GM12878 (cell line): Measurements from ENCODE around the gene PRRT3. TPM values are rescaled to one million over a fixed set of nuclear protein-coding genes. Genes with fewer than 3 reads are reported as not detected.
A peak's percentile ranks its signal among the peaks of the same experiment; 100 is the strongest.
"Not testable (repeated sequence)": the region's sequence is repeated elsewhere in the genome, so short reads cannot be mapped to it uniquely, and the experiment has no call there.

Experiments used
- ATAC-seq: fragments of 200-7000 bp; cut with Tn5 transposase; 3 replicates; pipeline ENCODE4 v1.9.1; 2020; ENCODE audit warnings: mild to moderate bottlenecking, moderate library complexity
- BruUV-seq: library from RNA; stranded (reverse); fragments of 400-500 nt; replicated peaks from 2 replicates; lab custom pipeline; 2021; lab: Mats Ljungman, UMichigan
- CTCF ChIA-PET: fragments of 300-600 bp; sonication (Branson Sonifier 250); formaldehyde crosslinking; extraction: SDS; loops from one replicate; lab custom pipeline; 2021; ENCODE audit warnings: inconsistent platforms; lab: Yijun Ruan, JAX
- POLR2A ChIA-PET: fragments of 350-600 bp; formaldehyde crosslinking; extraction: SDS; loops from one replicate; lab custom pipeline; 2021; ENCODE audit warnings: inconsistent platforms; lab: Charles Lee
- RAD21 ChIA-PET: fragments of 300-600 bp; sonication (Branson Sonifier 250); formaldehyde crosslinking; loops from one replicate; lab custom pipeline; 2023; ENCODE audit warnings: antibody characterized with exemption; ENCODE audit not compliant: unreplicated experiment; lab: Charles Lee
- SMC1A ChIA-PET: fragments of 300-600 bp; sonication (Branson Sonifier 250); formaldehyde crosslinking; loops from one replicate; lab custom pipeline; 2023; ENCODE audit not compliant: unreplicated experiment, uncharacterized antibody; lab: Charles Lee
- DNase-seq: peaks from one replicate; pipeline ENCODE4 v3.0.0-alpha.2; 2011; ENCODE audit warnings: low read depth, low spot score
- FAIRE-seq: peaks from 3 replicates; lab custom pipeline; 2011; peaks lifted over from hg19 to GRCh38; lab: Jason Lieb, UNC
- H2AFZ ChIP-seq: 2 replicates; pipeline ENCODE4 v1.6.0; 2011; ENCODE audit warnings: low read depth, low read length, control low read depth; ENCODE audit not compliant: control insufficient read depth
- H3K27ac ChIP-seq: 2 replicates; pipeline ENCODE4 v1.5.1; 2011; ENCODE audit warnings: control low read depth; ENCODE audit not compliant: control insufficient read depth, insufficient read depth
- H3K27me3 ChIP-seq, 2 experiments: replicated peaks in 1 of 2; 2 replicates each; pipeline versions ENCODE4 v1.6.0 to v1.6.1; 2011; ENCODE audit warnings: low read length in 1 of 2; ENCODE audit not compliant: control insufficient read depth in 2 of 2, insufficient read depth in 2 of 2
- H3K36me3 ChIP-seq, 2 experiments: 2 replicates each; pipeline ENCODE4 v1.5.1; 2011; ENCODE audit warnings: low read length in 1 of 2; ENCODE audit not compliant: control insufficient read depth in 2 of 2, insufficient read depth in 2 of 2
- H3K4me1 ChIP-seq: 2 replicates; pipeline ENCODE4 v1.6.1; 2011; ENCODE audit warnings: mild to moderate bottlenecking, low read length, moderate library complexity, mixed read lengths; ENCODE audit not compliant: control insufficient read depth, insufficient read depth
- H3K4me2 ChIP-seq: 2 replicates; pipeline ENCODE4 v1.6.0; 2011; ENCODE audit warnings: control low read depth; ENCODE audit not compliant: control insufficient read depth, insufficient read depth
- H3K4me3 ChIP-seq: fragments of 200-600 bp; sonication (generic); 2 replicates; pipeline ENCODE4 v1.5.1; 2016
- H3K79me2 ChIP-seq: 2 replicates; pipeline ENCODE4 v1.6.0; 2011; ENCODE audit warnings: low read length; ENCODE audit not compliant: control insufficient read depth, insufficient read depth
- H3K9ac ChIP-seq: 2 replicates; pipeline ENCODE4 v1.8.0; 2011; ENCODE audit warnings: low read length, control low read depth, mixed read lengths; ENCODE audit not compliant: control insufficient read depth, insufficient read depth
- H3K9me3 ChIP-seq: replicated peaks from 3 replicates; pipeline ENCODE4 v1.5.1; 2011; ENCODE audit warnings: mild to moderate bottlenecking, low read length; ENCODE audit not compliant: control insufficient read depth, insufficient read depth
- H4K20me1 ChIP-seq: 2 replicates; pipeline ENCODE4 v1.6.0; 2011; ENCODE audit not compliant: control insufficient read depth, insufficient read depth
- WGBS: methylation state at CpG from one replicate; pipeline ENCODE4 v1.1.6; 2016; ENCODE audit warnings: low lambda C conversion rate; ENCODE audit not compliant: insufficient replicate concordance, insufficient coverage; ENCODE audit errors: missing lambda C conversion rate; 5-methylcytosine and 5-hydroxymethylcytosine counted together
- in situ Hi-C: fragments of 300-500 bp; cut with MboI; formaldehyde crosslinking; loops from 9 replicates; pipeline ENCODE4 v1.14.3; 2018; ENCODE audit warnings: mixed read lengths
- intact Hi-C: fragments of 100-400 bp; cut with micrococcal nuclease; formaldehyde crosslinking; loops from one replicate; pipeline ENCODE4 v1.14.2; 2022; ENCODE audit not compliant: unreplicated experiment
- polyA plus RNA-seq, 11 experiments: library from polyadenylated mRNA; depleted of rRNA in 4 of 11; unstranded in 6 of 11; stranded (reverse) in 5 of 11; fragments of >200 nt; fragmentation: Nextera tagmentation in 4 of 11; fragmentation: Illumina TruSeq in 1 of 11; extraction: Ambion mirVana in 4 of 11; extraction: Trizol in 1 of 11; gene quantifications; 1 replicate in 1 of 11; 2 replicates in 10 of 11; pipeline versions ENCODE4 v1.2.1 to v1.2.3, GENCODE V29; 2011 to 2016; ENCODE audit warnings: inconsistent platforms in 2 of 11, missing spikeins in 2 of 11, low read depth in 1 of 11
- small RNA-seq: library from RNA; depleted of rRNA; stranded (forward); fragments of <200 nt; gene quantifications from one replicate; pipeline ENCODE3, GENCODE V24; 2014
- total RNA-seq, 4 experiments: library from RNA; depleted of rRNA in 3 of 4; stranded (reverse); fragments of >200 nt in 3 of 4; fragmentation: Illumina TruSeq in 1 of 4; extraction: Trizol in 1 of 4; gene quantifications; 2 replicates each; pipeline versions ENCODE4 v1.2.1 to v1.2.3, GENCODE V29; 2013 to 2021

The PRRT3 gene
- total and polyA plus RNA-seq, 10 of the 15 experiments (the other 5 are each of a cell fraction or from before 2014, with no cell fraction given): 0.53 to 18.0 (median 7.1) TPM

DNA sequence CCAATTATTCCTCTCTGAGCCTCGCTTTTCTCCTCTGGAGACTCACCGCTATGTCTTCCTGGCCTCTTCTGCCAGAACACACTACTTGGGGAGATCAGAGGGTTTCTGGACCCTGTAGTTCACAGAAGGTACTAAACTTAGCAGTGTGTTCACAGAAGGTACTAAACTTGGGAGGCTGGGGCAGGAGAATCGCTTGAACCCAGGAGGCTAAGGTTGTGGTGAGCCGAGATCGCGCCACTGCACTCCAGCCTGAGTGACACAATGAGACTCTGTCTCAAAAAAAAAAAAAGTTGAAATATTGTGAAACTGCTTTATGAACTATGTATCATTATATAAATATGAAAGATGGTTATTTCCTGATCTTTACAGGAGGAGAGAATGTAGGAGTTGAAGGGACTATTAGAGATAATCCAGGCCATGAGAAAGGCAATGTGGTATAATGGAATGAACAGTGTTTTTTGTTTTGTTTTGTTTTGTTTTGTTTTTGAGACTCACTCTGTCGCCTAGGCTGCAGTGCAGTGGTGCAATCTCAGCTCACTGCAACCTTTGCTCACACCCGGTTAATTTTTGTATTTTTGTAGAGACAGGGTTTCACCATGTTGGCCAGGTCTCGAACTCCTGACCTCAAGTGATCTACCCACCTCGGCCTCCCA, 55.3 kb downstream of the PRRT3 start:
- H2AFZ ChIP-seq, H3K27me3 ChIP-seq, H4K20me1 ChIP-seq, H3K27ac ChIP-seq, in situ Hi-C loops, BruUV-seq, FAIRE-seq, DNase-seq, H3K4me1 ChIP-seq, intact Hi-C loops, H3K4me3 ChIP-seq, H3K9me3 ChIP-seq, H3K9ac ChIP-seq, H3K4me2 ChIP-seq: not testable (repeated sequence)
- ATAC-seq: peak; percentile 10; the same call in 2 of the 3 replicates
- Histone ChIP-seq H3K79me2 (peaks cover 16% of the 10 kb centered on the region), H3K36me3 (peaks cover 2 to 12% of the 10 kb centered on the region in 2 experiments)
- ChIA-PET SMC1A (interaction anchor here (1.3 kb wide), 1 partner anchor 35 kb away, joined by 4 read pairs; no protein-coding TSS in a partner anchor), POLR2A (interaction anchor here (1.0 to 1.2 kb wide), 2 partner anchors 20 to 24 kb away, joined by 3 to 7 read pairs; partner anchors contain the start of gene IL17RC), CTCF (interaction anchor here (2.0 kb wide), 1 partner anchor 13 kb away, joined by 7 read pairs; no protein-coding TSS in a partner anchor), RAD21 (interaction anchor here (1.1 kb wide), 1 partner anchor 36 kb away, joined by 4 read pairs; no protein-coding TSS in a partner anchor)
- WGBS: over 99% methylated on average over 10 of the region's 10 CpGs

DNA sequence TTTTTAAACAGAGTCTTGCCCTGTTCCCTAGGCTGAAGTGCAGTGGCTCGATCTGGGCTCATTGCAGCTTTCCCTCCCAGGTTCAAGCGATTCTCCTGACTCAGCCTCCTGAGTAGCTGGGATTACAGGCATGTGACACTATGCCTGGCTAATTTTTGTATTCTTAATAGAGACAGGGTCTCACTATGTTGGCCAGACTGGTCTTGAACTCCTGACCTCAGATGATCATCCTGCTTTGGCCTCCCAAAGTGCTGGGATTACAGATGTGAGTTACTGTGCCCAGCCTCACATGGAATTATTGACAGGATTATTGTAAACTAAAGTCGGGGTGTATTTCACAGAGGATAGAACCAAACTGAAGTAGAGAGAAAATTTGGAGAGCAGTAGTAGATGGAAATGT, 56.5 kb downstream of the PRRT3 start:
- POLR2A ChIA-PET, H3K27ac ChIP-seq, H3K27me3 ChIP-seq, FAIRE-seq, intact Hi-C loops, DNase-seq, H2AFZ ChIP-seq, H3K4me2 ChIP-seq, RAD21 ChIA-PET, H4K20me1 ChIP-seq, H3K4me1 ChIP-seq, BruUV-seq, H3K4me3 ChIP-seq, H3K9me3 ChIP-seq, H3K9ac ChIP-seq, ATAC-seq, in situ Hi-C loops: not testable (repeated sequence)
- 100% methylated on average over 2 of the region's 3 CpGs for WGBS
- H3K36me3 ChIP-seq: peaks cover 2 to 12% of the 10 kb centered on the region in 2 experiments
- ChIA-PET CTCF (interaction anchor here (1.6 kb wide), 1 partner anchor 30 kb away, joined by 3 read pairs; no protein-coding TSS in a partner anchor), SMC1A (interaction anchor here (1.6 kb wide), 1 partner anchor 16 kb away, joined by 3 read pairs; no protein-coding TSS in a partner anchor)
- peaks cover 28% of the 10 kb centered on the region for H3K79me2 ChIP-seq

Small RNA genes lying within 50 kb of the gene (small RNA-seq; reads per million reads assigned to genes)
- not detected for gene CYCSP10
- gene RNU6-882P: not detected

Other genes with a start within 250 kb of the PRRT3 start
Only the 7 nearest of the 19 such genes appear.
- not detected in 2 replicates for gene CIDEC, start 72.2 kb downstream of the PRRT3 start, total RNA-seq (2014; rRNA removed)
- not detected in 2 replicates for gene CIDEC, start 72.2 kb downstream of the PRRT3 start, total RNA-seq (2014; rRNA removed; fragmentation: Illumina TruSeq; extraction: Trizol)
- gene CIDEC, start 72.2 kb downstream of the PRRT3 start, total RNA-seq (2021): not detected in 2 replicates
- 0.35 and 0.49 TPM in 2 replicates for gene CIDEC, start 72.2 kb downstream of the PRRT3 start, polyA plus RNA-seq (2011; rRNA removed)
- gene CIDEC, start 72.2 kb downstream of the PRRT3 start, polyA plus RNA-seq (2014; fragmentation: Illumina TruSeq; extraction: Trizol): 0.10 TPM in 1 of 2 replicates, not detected in the other
- gene CIDEC, start 72.2 kb downstream of the PRRT3 start, polyA plus RNA-seq (2014; fragmentation: Nextera tagmentation; extraction: Ambion mirVana): not detected
- gene CIDEC, start 72.2 kb downstream of the PRRT3 start, polyA plus RNA-seq (2014; rRNA removed): not detected in 2 replicates
- not detected for gene CIDEC, start 72.2 kb downstream of the PRRT3 start, polyA plus RNA-seq (2016; fragmentation: Nextera tagmentation; extraction: Ambion mirVana)
- 35.2 and 36.9 TPM in 2 replicates for gene JAGN1, start 61.8 kb downstream of the PRRT3 start, total RNA-seq (2014; rRNA removed)
- 23.3 and 23.4 TPM in 2 replicates for gene JAGN1, start 61.8 kb downstream of the PRRT3 start, total RNA-seq (2014; rRNA removed; fragmentation: Illumina TruSeq; extraction: Trizol)
- gene JAGN1, start 61.8 kb downstream of the PRRT3 start, total RNA-seq (2021): 35.5 and 35.6 TPM in 2 replicates
- 29.5 and 40.7 TPM in 2 replicates for gene JAGN1, start 61.8 kb downstream of the PRRT3 start, polyA plus RNA-seq (2011; rRNA removed)
- gene JAGN1, start 61.8 kb downstream of the PRRT3 start, polyA plus RNA-seq (2014; fragmentation: Illumina TruSeq; extraction: Trizol): 34.1 and 38.8 TPM in 2 replicates
- 10 to 100 TPM; 26.2 to 28.6 TPM for gene JAGN1, start 61.8 kb downstream of the PRRT3 start, polyA plus RNA-seq (2014; fragmentation: Nextera tagmentation; extraction: Ambion mirVana)
- 37.3 and 38.1 TPM in 2 replicates for gene JAGN1, start 61.8 kb downstream of the PRRT3 start, polyA plus RNA-seq (2014; rRNA removed)
- 10 to 100 TPM; 53.6 to 56.0 TPM for gene JAGN1, start 61.8 kb downstream of the PRRT3 start, polyA plus RNA-seq (2016; fragmentation: Nextera tagmentation; extraction: Ambion mirVana)
- gene IL17RE, start 49.6 kb downstream of the PRRT3 start, total RNA-seq (2014; rRNA removed): 0.05 and 0.17 TPM in 2 replicates
- gene IL17RE, start 49.6 kb downstream of the PRRT3 start, total RNA-seq (2014; rRNA removed; fragmentation: Illumina TruSeq; extraction: Trizol): 0.04 and 0.46 TPM in 2 replicates
- gene IL17RE, start 49.6 kb downstream of the PRRT3 start, total RNA-seq (2021): 0.37 and 0.51 TPM in 2 replicates
- 0.18 and 0.29 TPM in 2 replicates for gene IL17RE, start 49.6 kb downstream of the PRRT3 start, polyA plus RNA-seq (2011; rRNA removed)
- 0.06 and 0.13 TPM in 2 replicates for gene IL17RE, start 49.6 kb downstream of the PRRT3 start, polyA plus RNA-seq (2014; fragmentation: Illumina TruSeq; extraction: Trizol)
- under 1 TPM in 1 of 2 experiments, not detected in 1; 0.05 TPM for gene IL17RE, start 49.6 kb downstream of the PRRT3 start, polyA plus RNA-seq (2014; fragmentation: Nextera tagmentation; extraction: Ambion mirVana)
- 0.04 and 0.08 TPM in 2 replicates for gene IL17RE, start 49.6 kb downstream of the PRRT3 start, polyA plus RNA-seq (2014; rRNA removed)
- under 1 TPM in 1 of 2 experiments, not detected in 1; 0.21 TPM for gene IL17RE, start 49.6 kb downstream of the PRRT3 start, polyA plus RNA-seq (2016; fragmentation: Nextera tagmentation; extraction: Ambion mirVana)
- 0.34 and 0.44 TPM in 2 replicates for gene IL17RC, start 35.3 kb downstream of the PRRT3 start, total RNA-seq (2014; rRNA removed)
- not detected in 2 replicates for gene IL17RC, start 35.3 kb downstream of the PRRT3 start, total RNA-seq (2014; rRNA removed; fragmentation: Illumina TruSeq; extraction: Trizol)
- 0.37 and 0.44 TPM in 2 replicates for gene IL17RC, start 35.3 kb downstream of the PRRT3 start, total RNA-seq (2021)
- gene IL17RC, start 35.3 kb downstream of the PRRT3 start, polyA plus RNA-seq (2011; rRNA removed): 0.11 TPM in 1 of 2 replicates, not detected in the other
- gene IL17RC, start 35.3 kb downstream of the PRRT3 start, polyA plus RNA-seq (2014; fragmentation: Illumina TruSeq; extraction: Trizol): 0.07 TPM in 1 of 2 replicates, not detected in the other
- not detected for gene IL17RC, start 35.3 kb downstream of the PRRT3 start, polyA plus RNA-seq (2014; fragmentation: Nextera tagmentation; extraction: Ambion mirVana)
- gene IL17RC, start 35.3 kb downstream of the PRRT3 start, polyA plus RNA-seq (2014; rRNA removed): 0.29 TPM in 2 replicates
- 1 to 10 TPM; 3.9 to 4.4 TPM for gene IL17RC, start 35.3 kb downstream of the PRRT3 start, polyA plus RNA-seq (2016; fragmentation: Nextera tagmentation; extraction: Ambion mirVana)
- 7.6 and 9.4 TPM in 2 replicates for gene CRELD1, start 18.6 kb downstream of the PRRT3 start, total RNA-seq (2014; rRNA removed)
- 7.3 and 7.6 TPM in 2 replicates for gene CRELD1, start 18.6 kb downstream of the PRRT3 start, total RNA-seq (2014; rRNA removed; fragmentation: Illumina TruSeq; extraction: Trizol)
- 8.2 and 8.4 TPM in 2 replicates for gene CRELD1, start 18.6 kb downstream of the PRRT3 start, total RNA-seq (2021)
- 11.3 and 15.9 TPM in 2 replicates for gene CRELD1, start 18.6 kb downstream of the PRRT3 start, polyA plus RNA-seq (2011; rRNA removed)
- 2.6 and 6.2 TPM in 2 replicates for gene CRELD1, start 18.6 kb downstream of the PRRT3 start, polyA plus RNA-seq (2014; fragmentation: Illumina TruSeq; extraction: Trizol)
- gene CRELD1, start 18.6 kb downstream of the PRRT3 start, polyA plus RNA-seq (2014; fragmentation: Nextera tagmentation; extraction: Ambion mirVana): 1 to 10 TPM; 1.3 to 2.3 TPM
- 12.3 and 12.7 TPM in 2 replicates for gene CRELD1, start 18.6 kb downstream of the PRRT3 start, polyA plus RNA-seq (2014; rRNA removed)
- gene CRELD1, start 18.6 kb downstream of the PRRT3 start, polyA plus RNA-seq (2016; fragmentation: Nextera tagmentation; extraction: Ambion mirVana): 10 to 100 TPM; 14.2 TPM
- gene EMC3, start 34.4 kb upstream of the PRRT3 start, total RNA-seq (2014; rRNA removed): 25.4 and 28.4 TPM in 2 replicates
- 25.6 and 26.4 TPM in 2 replicates for gene EMC3, start 34.4 kb upstream of the PRRT3 start, total RNA-seq (2014; rRNA removed; fragmentation: Illumina TruSeq; extraction: Trizol)
- gene EMC3, start 34.4 kb upstream of the PRRT3 start, total RNA-seq (2021): 41.3 and 42.5 TPM in 2 replicates
- gene EMC3, start 34.4 kb upstream of the PRRT3 start, polyA plus RNA-seq (2011; rRNA removed): 92.4 and 93.7 TPM in 2 replicates
- 66.1 and 83.3 TPM in 2 replicates for gene EMC3, start 34.4 kb upstream of the PRRT3 start, polyA plus RNA-seq (2014; fragmentation: Illumina TruSeq; extraction: Trizol)
- gene EMC3, start 34.4 kb upstream of the PRRT3 start, polyA plus RNA-seq (2014; fragmentation: Nextera tagmentation; extraction: Ambion mirVana): 100 to 1,000 TPM in 1 of 2 experiments, 10 to 100 TPM in 1; 100.0 to 127 TPM
- 62.8 and 62.9 TPM in 2 replicates for gene EMC3, start 34.4 kb upstream of the PRRT3 start, polyA plus RNA-seq (2014; rRNA removed)
- 10 to 100 TPM; 86.3 to 88.6 TPM for gene EMC3, start 34.4 kb upstream of the PRRT3 start, polyA plus RNA-seq (2016; fragmentation: Nextera tagmentation; extraction: Ambion mirVana)
- 46.7 and 49.5 TPM in 2 replicates for gene FANCD2, start 74.0 kb upstream of the PRRT3 start, total RNA-seq (2014; rRNA removed)
- 62.5 and 63.5 TPM in 2 replicates for gene FANCD2, start 74.0 kb upstream of the PRRT3 start, total RNA-seq (2014; rRNA removed; fragmentation: Illumina TruSeq; extraction: Trizol)
- 41.1 and 45.1 TPM in 2 replicates for gene FANCD2, start 74.0 kb upstream of the PRRT3 start, total RNA-seq (2021)
- gene FANCD2, start 74.0 kb upstream of the PRRT3 start, polyA plus RNA-seq (2011; rRNA removed): 65.3 and 82.7 TPM in 2 replicates
- 69.3 and 72.8 TPM in 2 replicates for gene FANCD2, start 74.0 kb upstream of the PRRT3 start, polyA plus RNA-seq (2014; fragmentation: Illumina TruSeq; extraction: Trizol)
- gene FANCD2, start 74.0 kb upstream of the PRRT3 start, polyA plus RNA-seq (2014; fragmentation: Nextera tagmentation; extraction: Ambion mirVana): 10 to 100 TPM; 37.9 to 61.5 TPM
- gene FANCD2, start 74.0 kb upstream of the PRRT3 start, polyA plus RNA-seq (2014; rRNA removed): 50.9 and 59.4 TPM in 2 replicates
- gene FANCD2, start 74.0 kb upstream of the PRRT3 start, polyA plus RNA-seq (2016; fragmentation: Nextera tagmentation; extraction: Ambion mirVana): 10 to 100 TPM; 49.6 to 53.0 TPM